Fibroblast of the conjunctiva (primary cell): ENCODE data around the gene AKAP13.

Experiments used
- DNase-seq: peaks from one replicate; pipeline ENCODE4 v3.0.0-alpha.2; 2010; ENCODE audit warnings: low read depth

The AKAP13 gene

DNA sequence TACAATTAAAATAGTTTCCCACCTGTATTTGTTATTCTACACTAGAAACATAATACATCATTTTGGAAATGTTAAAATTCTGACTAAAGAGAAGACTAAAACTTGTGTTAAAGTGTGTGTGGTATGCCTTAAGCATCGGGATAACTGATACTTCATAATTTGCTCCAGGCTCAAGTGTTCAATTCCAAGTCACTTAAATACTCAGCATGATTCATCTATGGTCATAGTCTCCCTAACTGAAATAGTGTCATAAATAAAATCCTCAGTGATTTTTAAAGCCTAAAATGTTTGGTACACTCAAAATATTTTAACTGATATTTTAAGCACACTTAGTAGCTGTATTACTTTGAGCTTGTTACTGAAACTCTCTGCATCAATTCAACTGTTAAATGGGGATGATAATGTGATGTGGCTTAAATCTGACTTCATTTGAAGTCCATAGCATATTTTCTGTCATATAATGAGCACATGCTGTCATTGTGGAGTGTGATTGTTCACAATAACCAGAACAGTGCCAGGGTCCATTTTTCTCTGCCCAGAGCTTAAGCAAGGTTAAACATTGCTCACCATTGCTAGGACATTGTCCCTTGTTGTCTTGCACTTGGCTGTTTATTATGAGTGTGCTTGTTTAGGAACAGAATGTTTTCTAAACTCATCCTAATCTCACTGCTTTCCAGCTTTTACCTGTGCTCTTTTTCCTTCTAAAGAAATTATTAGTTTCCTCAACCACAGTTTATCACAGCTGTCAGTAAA is 292.1 kb downstream of the AKAP13 start:
- DNase-seq, result no peak

DNA sequence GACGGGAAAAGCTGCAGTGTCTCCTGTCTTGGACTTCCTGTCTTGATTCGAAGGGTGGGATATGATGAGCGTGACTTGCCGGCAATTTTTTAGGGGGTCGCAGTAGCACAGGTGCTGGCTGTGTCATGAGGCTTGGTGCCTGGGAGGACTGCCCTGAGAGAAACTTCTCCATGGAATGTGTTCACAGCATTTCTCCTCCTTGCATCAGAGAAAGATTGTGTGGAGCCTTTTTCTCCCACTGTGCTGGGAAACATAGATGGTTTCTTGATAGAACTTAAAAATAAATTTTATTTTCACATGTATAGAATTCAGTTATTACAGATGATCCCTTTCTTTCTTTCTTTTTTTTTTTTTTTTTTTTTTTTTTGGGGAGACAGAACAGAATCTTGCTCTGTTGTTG is 292.9 kb downstream of the AKAP13 start:
- no peak for DNase-seq

DNA sequence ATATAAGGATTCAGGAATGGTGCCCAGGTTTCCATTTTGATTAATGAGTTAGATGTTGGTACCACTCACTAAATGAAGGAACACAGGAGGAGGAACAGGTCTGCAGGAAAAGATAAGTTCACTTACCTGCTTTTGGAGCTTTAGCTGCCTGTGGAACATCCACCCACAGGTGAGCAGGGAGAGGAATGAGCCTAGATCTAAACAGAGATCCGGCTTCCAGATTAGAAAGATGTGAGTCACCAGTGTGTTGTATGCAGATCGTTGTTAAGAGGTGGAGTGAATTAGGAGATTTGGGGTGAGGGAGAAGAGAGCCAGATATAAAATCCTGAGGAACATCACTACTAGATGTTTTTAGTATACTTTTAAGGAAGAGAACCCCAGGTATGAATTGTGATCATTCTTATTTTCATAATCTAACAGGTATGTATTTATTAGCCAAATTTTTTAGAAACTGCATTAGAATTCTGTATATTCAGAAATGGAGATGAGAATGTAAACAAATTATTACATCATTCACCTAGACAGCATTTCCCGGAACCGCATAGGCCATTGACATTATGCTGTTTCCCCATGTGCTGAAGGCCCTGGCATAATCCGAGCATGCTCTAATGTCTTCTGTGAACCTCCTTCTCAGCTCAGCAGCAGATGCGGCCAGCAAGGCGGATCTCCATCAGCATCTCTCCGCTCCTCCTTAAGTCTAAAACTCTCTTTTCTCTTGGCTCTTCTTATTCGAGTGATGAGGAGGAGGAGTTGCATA is 296.1 kb downstream of the AKAP13 start:
- no peak for DNase-seq

DNA sequence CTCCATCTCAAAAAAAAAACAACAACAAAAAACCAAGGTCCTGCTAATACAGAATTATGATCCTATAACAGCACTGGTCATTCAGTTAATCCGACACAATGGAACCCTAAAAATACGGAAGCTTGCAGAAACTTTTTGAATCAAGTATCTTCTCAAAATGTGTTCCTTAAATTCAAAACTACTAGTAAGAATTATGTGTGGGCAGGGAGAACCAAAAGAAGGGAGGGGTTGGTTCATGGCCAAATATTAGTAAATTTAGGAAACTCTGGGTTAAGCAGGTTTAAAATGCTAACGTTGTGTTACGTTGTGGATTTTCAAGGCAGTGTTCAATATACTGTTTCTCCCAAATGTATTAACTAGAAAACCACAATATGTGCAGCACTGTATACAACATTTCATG is 298.8 kb downstream of the AKAP13 start:
- no peak for DNase-seq

DNA sequence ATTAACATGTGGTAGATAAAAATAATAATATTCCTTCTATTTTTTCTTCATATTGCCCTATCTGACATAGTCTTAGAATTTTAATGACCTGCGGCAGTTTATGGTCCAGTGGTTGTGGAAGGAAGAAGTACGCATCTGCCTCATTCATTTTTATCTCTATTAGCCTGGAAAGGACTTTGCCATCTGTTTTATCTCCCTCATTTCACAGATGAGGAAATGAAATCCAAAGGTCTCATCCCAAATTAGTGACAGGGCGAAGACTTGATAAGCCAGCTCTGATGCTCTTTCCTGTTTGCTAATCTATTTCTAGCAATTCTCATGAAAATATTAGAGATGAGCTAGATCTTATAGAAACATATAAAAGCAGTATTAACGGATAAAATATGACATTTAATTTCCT is 301.0 kb downstream of the AKAP13 start:
- DNase-seq, result no peak

DNA sequence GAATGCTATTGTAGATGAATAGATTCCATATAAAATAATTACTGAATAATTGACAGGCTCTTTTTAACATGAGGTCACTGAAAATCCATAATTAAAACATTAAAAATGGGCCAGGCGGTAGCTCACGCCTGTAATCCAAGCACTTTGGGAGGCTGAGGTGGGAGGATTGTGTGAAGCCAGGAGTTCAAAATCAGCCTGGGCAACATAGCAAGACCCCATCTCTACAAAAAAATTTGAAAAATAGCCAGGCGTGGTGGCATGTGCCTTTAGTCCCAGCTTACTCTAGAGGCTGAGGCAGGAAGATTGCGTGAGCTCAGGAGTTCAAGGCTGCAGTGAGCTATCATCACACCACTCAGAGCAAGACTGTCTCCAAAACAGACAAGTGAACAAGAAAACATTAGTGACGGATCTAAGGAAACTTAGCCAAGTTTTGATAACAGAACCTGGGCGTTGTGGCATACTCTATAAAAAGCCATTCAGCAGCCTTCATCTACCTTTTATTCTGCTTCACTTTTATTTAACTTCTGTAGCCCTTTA is 303.8 kb downstream of the AKAP13 start:
- DNase-seq, result no peak

DNA sequence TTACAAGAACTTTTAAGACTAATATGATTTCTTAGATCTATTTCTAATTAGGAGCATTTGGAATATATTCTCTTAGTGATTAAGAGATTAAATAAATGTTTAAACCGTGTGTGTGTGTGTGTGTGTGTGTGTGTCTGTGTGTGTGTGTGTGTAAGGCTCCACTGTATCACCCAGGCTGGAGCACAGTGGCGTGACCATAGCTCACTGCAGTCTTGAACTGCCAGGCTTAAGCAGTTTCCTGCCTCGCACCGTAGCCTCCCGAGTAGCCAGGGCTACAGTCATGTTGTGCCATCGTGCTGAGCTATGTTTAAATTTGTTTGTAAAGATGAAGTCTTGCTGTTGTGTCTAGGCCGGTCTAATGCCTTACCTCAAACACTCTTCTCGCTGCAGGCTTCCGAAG is 305.0 kb downstream of the AKAP13 start:
- DNase-seq, result no peak

DNA sequence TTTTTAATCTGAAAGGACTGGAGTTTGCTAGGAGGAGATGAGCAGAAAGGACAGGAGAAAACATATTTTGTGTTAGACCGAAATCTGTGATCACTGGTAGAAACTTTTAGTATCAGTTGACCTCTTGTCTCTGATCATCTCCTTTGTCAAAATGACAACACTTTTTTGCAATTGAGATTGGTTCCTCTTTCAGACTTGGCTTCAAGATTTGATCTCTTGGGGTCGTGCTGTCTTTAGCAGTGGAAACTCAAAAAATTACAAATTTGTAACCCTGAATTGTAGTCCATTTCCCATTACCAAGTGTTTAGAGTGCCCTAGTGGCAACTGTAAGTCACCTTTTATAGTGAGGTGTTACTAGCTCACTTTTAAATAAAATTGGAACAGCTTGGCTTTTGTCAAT is 306.9 kb downstream of the AKAP13 start:
- DNase-seq, result no peak

DNA sequence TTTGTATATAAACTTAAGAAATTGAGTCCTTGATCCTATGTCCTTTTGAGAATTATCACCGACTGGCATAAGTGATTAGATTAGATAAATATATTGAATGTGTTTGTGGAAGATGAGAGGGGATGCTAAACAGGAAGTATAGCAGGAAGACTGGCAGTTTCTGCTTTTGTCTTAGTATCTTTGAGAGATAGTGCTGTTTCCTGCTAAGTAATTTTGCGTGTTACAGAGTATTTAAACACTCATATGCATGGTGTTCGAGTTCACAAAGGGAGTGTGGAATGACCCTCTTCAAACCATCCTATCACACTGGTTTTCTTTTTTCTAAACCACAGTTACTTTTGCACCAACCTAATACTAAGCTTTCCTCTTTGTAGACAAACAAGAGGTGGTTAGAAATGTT is 308.3 kb downstream of the AKAP13 start:
- no peak for DNase-seq

DNA sequence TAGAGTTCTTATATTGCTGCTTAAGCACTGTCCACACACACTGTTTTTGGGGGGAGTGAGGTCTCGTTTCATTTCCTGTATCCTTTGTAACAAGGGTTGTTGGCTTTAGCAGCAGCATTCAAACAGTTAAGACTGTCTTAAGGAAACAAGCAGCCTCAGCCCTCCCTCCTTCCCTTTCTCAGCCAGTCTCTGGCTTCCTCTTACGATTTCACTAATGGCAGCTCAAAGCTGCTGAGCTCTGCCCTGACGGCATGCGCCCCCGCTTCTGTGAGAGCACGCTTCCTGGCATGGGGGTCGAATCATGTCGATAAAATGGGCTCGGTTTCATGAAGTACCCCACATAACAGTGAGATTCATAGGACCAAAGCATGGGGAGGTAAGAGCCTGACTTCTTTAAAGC is 309.3 kb downstream of the AKAP13 start:
- DNase-seq, result peak; percentile 38

DNA sequence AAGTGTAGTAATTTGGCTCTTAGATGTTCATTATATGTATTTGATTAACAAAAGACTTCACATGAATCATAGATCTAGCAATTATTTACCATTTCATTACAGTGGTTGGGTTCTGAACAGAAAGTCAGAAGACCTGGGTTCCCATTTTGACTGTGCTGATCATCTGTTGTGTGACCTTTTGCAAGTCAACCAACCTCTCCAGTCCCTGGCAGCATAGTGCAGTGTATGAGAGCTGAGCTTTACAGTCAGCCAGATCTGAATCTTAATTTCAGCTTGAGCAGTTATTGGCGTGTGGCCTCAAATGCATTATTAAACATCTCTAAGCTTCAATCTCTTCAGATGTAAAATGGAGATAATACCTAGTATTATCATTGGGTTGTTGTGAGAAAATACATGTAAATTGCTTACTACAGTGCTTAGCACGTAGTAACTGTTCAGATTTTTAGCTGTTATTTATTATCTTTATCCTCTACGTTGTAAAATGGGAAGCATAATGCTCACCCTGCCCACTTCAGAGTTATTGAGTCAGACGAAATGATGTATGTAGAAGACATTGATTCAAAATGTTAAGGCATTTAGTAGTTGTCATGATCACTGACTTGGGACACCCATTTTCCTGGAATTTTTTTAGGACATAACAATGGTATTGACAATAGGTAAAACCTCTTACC is 310.3 kb downstream of the AKAP13 start:
- no peak for DNase-seq

DNA sequence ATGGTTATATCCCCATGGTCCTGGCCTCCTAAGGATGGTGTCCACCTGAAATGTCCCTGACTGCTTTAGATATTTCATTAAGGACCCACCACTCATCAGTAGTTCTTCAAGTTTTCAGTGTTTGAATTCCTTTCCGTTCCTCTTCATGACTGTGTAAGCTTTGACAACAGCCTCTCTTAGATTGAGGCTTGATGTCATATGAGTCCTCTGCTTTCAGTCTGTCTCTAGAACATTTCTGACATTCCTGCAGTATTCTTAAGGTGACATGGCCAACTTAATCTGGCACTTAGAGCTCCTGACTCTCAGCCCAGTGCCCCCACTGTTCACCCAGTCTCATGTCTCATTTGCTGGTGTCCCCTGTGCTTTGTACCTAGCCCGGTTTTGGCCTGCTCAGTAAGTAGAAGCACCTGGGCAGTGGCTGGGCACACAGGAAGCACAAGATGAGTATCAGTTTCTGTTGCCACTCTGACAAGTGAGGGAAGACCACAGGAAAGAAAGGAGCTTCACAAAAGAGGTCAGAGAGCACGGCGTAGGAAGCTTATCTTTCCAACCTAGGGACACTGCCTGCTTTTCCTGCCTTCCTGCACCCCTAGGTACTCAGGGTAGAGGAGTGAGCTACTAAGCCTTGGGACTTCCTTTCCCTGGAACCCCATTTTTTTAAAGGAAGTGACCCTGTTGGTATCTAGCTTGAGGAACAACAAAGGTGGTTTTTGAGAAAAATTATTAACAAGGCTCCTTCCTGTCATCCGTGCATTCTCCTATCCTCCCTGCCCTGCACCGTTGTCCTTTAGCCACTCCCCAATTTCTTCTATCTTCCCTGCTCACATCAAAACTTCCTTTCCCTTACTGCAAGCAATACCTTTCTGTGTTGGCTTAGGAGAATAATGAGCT is 311.2 kb downstream of the AKAP13 start:
- DNase-seq, result no peak

DNA sequence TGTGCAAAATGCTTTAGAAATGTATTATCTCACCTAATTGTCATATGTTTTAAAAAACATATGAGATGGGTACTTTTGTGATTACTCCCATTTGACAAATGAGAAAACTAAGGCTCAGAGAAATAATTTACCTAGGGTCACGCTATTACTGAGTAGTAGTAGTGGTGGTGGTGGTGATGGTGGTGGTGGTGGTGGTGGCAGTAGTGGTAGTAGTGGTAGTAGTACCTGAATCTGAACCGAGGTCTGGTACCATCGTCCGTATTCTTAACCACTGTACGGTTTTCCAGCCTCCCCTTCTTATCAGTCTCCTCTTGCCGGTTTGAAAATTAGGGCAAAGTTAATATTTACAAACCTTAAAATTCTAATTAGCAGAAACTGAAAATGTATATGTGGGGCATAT is 311.9 kb downstream of the AKAP13 start:
- DNase-seq, result no peak

DNA sequence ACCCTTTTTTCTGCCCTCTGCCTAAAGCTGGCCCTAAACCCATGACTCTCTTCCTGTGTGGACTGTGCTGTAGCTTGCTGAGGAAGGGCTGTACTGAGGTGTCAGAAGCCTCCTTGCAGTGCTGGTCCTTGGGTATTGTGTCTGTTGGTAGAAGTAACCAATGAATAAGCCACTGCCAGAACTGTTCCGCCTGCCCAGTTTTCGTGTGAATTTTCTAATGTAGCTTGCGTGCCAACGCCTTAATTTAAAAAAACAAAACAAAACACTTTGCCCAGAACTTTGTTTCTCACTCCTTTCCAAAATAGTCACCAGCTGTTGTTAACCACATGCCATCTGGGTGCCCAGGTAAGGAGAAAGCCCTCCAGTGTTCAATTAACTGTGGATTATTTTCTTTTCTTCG is 312.5 kb downstream of the AKAP13 start:
- no peak for DNase-seq

DNA sequence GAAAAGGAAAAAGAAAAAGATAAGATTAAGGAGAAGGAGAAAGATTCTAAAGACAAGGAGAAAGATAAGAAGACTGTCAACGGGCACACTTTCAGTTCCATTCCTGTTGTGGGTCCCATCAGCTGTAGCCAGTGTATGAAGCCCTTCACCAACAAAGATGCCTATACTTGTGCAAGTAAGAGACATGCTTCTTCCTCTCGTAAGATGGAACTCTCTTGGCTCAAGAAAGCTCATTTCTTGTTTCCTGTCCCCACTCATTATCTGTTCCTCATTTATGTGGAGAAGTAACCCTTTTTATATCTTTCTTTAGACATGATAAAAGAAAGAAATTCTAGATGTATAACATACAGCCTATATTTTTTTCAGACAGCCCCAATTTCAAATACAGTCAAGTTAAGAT is 312.9 kb downstream of the AKAP13 start:
- DNase-seq, result no peak

DNA sequence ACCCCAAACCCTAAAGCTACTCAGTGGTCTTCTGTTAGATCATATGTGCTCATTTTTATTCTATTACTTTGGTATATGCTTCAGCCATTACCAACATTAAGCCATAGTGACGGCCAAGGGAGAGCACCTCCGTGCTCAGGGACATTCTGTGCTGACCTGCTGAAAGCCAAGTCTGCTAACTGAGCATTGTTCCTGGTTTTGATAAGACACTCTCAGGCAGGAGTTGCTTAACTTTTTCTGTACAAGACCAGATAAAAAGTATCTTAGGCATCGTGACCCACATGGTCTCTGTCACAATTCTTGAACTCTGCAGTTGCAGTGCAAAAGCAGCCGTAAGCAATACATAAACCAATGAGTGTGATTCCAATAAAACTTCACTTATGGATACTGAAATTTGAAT is 313.7 kb downstream of the AKAP13 start:
- DNase-seq, result no peak

DNA sequence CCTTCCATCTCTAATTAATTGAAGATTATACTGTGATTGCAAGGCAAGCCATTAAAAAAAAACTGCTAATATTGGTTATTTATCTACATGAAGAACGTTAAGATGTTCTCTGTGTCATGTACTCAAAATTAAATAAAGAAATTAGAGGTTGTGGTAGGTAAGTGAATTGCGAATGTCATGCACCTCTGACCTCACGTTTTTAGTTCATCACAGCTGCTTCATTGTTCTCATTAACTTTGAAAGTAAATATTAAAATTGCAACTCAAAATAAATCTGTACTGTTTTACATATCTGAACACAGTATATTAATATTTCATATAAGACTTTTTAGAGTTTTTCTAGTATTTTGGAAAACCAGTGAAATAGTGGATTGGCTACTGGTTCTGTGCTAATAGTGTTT is 320.4 kb downstream of the AKAP13 start:
- no peak for DNase-seq

DNA sequence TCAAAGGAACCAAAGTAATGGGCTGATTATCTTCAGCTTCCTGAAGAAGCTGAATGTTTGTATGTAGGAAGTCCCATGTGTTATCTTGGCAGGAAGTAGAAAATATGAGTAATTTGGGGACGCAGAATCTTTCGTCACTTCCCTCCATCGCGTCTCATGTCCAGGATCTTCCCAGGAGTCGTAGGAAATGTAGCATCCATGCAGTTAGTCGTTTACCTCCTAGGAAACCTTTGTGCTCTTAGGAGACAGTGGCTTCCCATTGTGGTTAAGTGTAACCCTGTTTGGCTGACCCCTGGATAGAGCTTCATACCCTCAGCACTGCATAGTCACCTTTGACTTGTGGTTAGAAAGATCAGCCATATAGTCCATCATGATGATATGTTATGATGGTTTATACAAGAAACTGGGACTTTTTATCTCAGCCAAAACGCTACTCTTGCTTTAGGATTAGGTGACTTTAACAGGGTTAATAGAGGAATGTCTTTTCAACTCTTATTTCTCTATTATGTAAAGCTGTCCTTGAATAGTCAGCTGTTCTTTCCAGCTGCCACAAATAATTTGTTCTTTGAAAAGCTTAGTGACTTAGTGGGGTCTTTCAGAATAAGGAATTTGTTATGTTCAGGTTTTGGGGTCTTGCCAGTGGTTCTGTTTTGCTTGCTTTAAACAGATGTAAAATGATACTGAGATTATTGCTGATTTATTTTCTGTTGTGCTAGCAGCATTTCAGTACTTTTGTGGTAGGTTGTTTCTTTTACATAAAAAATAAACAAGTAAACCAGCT is 322.1 kb downstream of the AKAP13 start:
- no peak for DNase-seq

DNA sequence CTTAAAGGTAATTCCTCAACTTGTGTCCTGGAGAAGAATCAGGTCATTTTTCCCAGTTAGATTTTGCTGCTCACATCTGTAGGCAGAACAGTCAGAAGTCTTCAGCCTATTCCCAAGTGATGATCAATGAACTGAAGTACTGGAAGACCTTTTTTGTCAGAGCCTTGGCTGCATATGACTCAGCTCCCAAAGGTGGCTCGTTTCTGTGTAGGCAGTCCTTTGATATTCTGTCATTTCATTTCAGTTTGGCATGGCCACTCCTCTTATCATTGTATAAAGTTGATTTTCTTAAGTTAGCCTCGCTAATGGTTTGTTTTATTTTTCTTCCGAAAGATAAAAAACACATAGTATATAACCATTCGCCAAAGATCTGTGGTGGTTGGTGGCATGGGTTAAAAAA is 323.7 kb downstream of the AKAP13 start:
- DNase-seq, result no peak

DNA sequence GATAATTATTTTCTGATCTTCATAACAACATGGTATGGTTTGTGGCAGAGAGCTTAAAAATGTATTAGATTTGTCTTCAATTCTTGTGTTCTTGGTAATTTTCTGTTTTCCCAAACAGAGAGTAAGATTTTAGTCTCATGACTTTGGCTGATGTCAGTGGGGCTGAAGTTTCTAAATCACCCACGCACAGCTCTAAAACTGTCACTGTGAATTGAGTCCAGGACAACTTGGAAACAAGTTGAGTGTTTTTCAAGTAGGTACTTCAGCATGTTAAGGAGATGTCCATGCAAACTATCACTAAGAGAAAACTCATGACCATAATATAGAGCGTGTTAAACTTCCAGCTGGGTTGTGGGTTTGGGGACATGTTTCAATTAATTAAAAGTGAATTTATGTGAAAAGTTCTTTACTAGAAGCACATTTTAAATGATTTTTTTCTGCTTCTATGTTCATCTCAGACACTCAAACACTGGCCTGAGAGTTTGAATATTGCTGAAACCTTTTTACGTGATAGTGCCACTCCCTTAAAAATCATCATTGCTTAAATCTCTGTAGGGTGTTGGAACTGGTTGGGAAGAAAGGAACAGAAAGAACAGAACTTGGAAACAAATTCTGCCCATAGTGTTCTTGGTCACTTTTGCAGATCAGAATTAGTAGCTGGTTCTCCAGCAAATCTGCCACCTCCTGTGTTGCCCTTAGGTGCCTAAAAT is 324.5 kb downstream of the AKAP13 start:
- no peak for DNase-seq
